IMR-90 (cell line): ENCODE data around the gene PIP4K2A. TPM values are rescaled to one million over a fixed set of nuclear protein-coding genes. Genes with fewer than 3 reads are reported as not detected.

ENCODE experiments used
- ATAC-seq: fragments of 200-7000 bp; cut with Tn5 transposase; 2 replicates; pipeline ENCODE4 v1.9.1; 2020; ENCODE audit warnings: low read depth, mild to moderate bottlenecking, moderate library complexity
- BruUV-seq: library from RNA; stranded (reverse); fragments of 400-500 nt; replicated peaks from 2 replicates; lab custom pipeline; 2021; lab: Mats Ljungman, UMichigan
- CTCF ChIA-PET: fragments of 300-600 bp; formaldehyde crosslinking; extraction: SDS; loops from one replicate; lab custom pipeline; 2021; ENCODE audit warnings: antibody characterized with exemption; lab: Yijun Ruan, JAX
- POLR2A ChIA-PET: fragments of 300-600 bp; sonication (Branson Sonifier 250); formaldehyde crosslinking; loops from one replicate; lab custom pipeline; 2022; ENCODE audit warnings: antibody characterized with exemption; ENCODE audit not compliant: unreplicated experiment; lab: Charles Lee
- DNase-seq: peaks from one replicate; pipeline ENCODE4 v3.0.0; 2013
- H2AFZ ChIP-seq: replicated peaks from 2 replicates; pipeline ENCODE3; 2013; ENCODE audit warnings: low read length, mild to moderate bottlenecking; ENCODE audit not compliant: poor library complexity
- H2AK5ac ChIP-seq: 2 replicates; pipeline ENCODE4 v1.6.1; 2013; ENCODE audit warnings: low read depth, low read length, inconsistent platforms
- H2AK9ac ChIP-seq: replicated peaks from 2 replicates; pipeline ENCODE3; 2013; ENCODE audit warnings: mild to moderate bottlenecking, low read depth, low read length, moderate library complexity; ENCODE audit not compliant: poor library complexity
- H2BK120ac ChIP-seq: 2 replicates; pipeline ENCODE4 v1.6.1; 2013; ENCODE audit warnings: low read depth, low read length, inconsistent platforms
- H2BK15ac ChIP-seq: 3 replicates; pipeline ENCODE4 v1.6.1; 2013; ENCODE audit warnings: low read depth, low read length, inconsistent platforms
- H2BK20ac ChIP-seq: 2 replicates; pipeline ENCODE4 v1.6.1; 2013; ENCODE audit warnings: low read depth, mild to moderate bottlenecking, inconsistent platforms, low read length, moderate library complexity
- H2BK5ac ChIP-seq: 2 replicates; pipeline ENCODE4 v1.6.1; 2013; ENCODE audit warnings: mild to moderate bottlenecking, low read depth, low read length, inconsistent platforms; ENCODE audit not compliant: poor library complexity, severe bottlenecking
- H3K14ac ChIP-seq: replicated peaks from 2 replicates; pipeline ENCODE4 v1.6.1; 2013; ENCODE audit warnings: low read depth, low read length, inconsistent platforms
- H3K18ac ChIP-seq: 2 replicates; pipeline ENCODE4 v1.6.1; 2013; ENCODE audit warnings: low read depth, low read length, control low read depth
- H3K23ac ChIP-seq: 2 replicates; pipeline ENCODE4 v1.6.1; 2013; ENCODE audit warnings: low read depth, low read length, inconsistent platforms
- H3K27ac ChIP-seq: 2 replicates; pipeline ENCODE4 v1.5.1; 2013; ENCODE audit warnings: mild to moderate bottlenecking, control low read depth, low read length; ENCODE audit not compliant: insufficient read depth
- H3K27me3 ChIP-seq: 2 replicates; pipeline ENCODE4 v1.6.1; 2013; ENCODE audit warnings: low read length; ENCODE audit not compliant: control insufficient read depth, insufficient read depth
- H3K36me3 ChIP-seq: 2 replicates; pipeline ENCODE4 v1.6.1; 2013; ENCODE audit warnings: low read length, mixed read lengths; ENCODE audit not compliant: control insufficient read depth, insufficient read depth
- H3K4ac ChIP-seq: 2 replicates; pipeline ENCODE4 v1.6.1; 2013; ENCODE audit warnings: low read depth, low read length, inconsistent platforms
- H3K4me1 ChIP-seq: 2 replicates; pipeline ENCODE4 v1.6.1; 2013; ENCODE audit warnings: low read length, mixed read lengths; ENCODE audit not compliant: control insufficient read depth, insufficient read depth
- H3K4me2 ChIP-seq: 2 replicates; pipeline ENCODE4 v1.6.1; 2013; ENCODE audit warnings: low read depth, mild to moderate bottlenecking, control low read depth, low read length, moderate library complexity
- H3K4me3 ChIP-seq: 2 replicates; pipeline ENCODE4 v1.5.1; 2013; ENCODE audit warnings: low read depth, mild to moderate bottlenecking, control low read depth, low read length, moderate library complexity; ENCODE audit not compliant: insufficient read depth
- H3K56ac ChIP-seq: 2 replicates; pipeline ENCODE4 v1.6.1; 2013; ENCODE audit warnings: low read length, inconsistent platforms; ENCODE audit not compliant: insufficient read depth; ENCODE audit errors: extremely low read depth
- H3K79me1 ChIP-seq, 2 experiments: 2 replicates each; pipeline ENCODE4 v1.6.1; 2013; ENCODE audit warnings: low read length in 2 of 2, inconsistent platforms in 1 of 2, low read depth in 1 of 2
- H3K9ac ChIP-seq: 2 replicates; pipeline ENCODE4 v1.6.1; 2013; ENCODE audit warnings: low read depth, low read length, control low read depth
- H3K9me1 ChIP-seq: 2 replicates; pipeline ENCODE4 v1.6.1; 2013; ENCODE audit warnings: low read length, inconsistent platforms; ENCODE audit not compliant: insufficient read depth
- H3K9me3 ChIP-seq: 2 replicates; pipeline ENCODE4 v1.6.1; 2013; ENCODE audit warnings: low read length; ENCODE audit not compliant: control insufficient read depth, insufficient read depth
- H4K20me1 ChIP-seq: 2 replicates; pipeline ENCODE4 v1.6.1; 2013; ENCODE audit warnings: low read length, inconsistent platforms; ENCODE audit not compliant: insufficient read depth
- H4K5ac ChIP-seq: 2 replicates; pipeline ENCODE4 v1.6.1; 2013; ENCODE audit warnings: mild to moderate bottlenecking, low read depth, low read length, control low read depth
- H4K8ac ChIP-seq, 2 experiments: 2 replicates each; pipeline ENCODE4 v1.6.1; 2013; ENCODE audit warnings: low read depth in 2 of 2, low read length in 2 of 2, control low read depth in 1 of 2, inconsistent platforms in 1 of 2
- H4K91ac ChIP-seq: 2 replicates; pipeline ENCODE4 v1.6.1; 2013; ENCODE audit warnings: low read depth, low read length, inconsistent platforms; ENCODE audit not compliant: insufficient read depth
- BHLHE40 ChIP-seq: fragments of 150-350 bp; IDR thresholded peaks from 2 replicates; pipeline ENCODE4 v1.6.1; 2016; ENCODE audit warnings: mild to moderate bottlenecking, low read depth, low read length
- CEBPB ChIP-seq: IDR thresholded peaks from 2 replicates; pipeline ENCODE4 v1.6.1; 2012; ENCODE audit warnings: low read depth, low read length, improper control_type of control experiment
- CHD1 ChIP-seq: IDR thresholded peaks from 2 replicates; pipeline ENCODE4 v1.6.1; 2012; ENCODE audit warnings: low read depth, low read length, improper control_type of control experiment
- FOS ChIP-seq: fragments of 150-350 bp; IDR thresholded peaks from 2 replicates; pipeline ENCODE4 v1.6.1; 2016; ENCODE audit warnings: low read depth, low read length
- MAFK ChIP-seq: IDR thresholded peaks from 2 replicates; pipeline ENCODE4 v1.6.1; 2012; ENCODE audit warnings: low read depth, low read length, improper control_type of control experiment
- MAZ ChIP-seq: IDR thresholded peaks from 2 replicates; pipeline ENCODE4 v1.6.1; 2012; ENCODE audit warnings: low read depth, mild to moderate bottlenecking, low read length, improper control_type of control experiment, moderate library complexity, borderline replicate concordance
- MXI1 ChIP-seq: IDR thresholded peaks from 2 replicates; pipeline ENCODE4 v1.6.1; 2012; ENCODE audit warnings: low read depth, mild to moderate bottlenecking, low read length, moderate library complexity, borderline replicate concordance
- NFE2L2 ChIP-seq: fragments of 150-350 bp; IDR thresholded peaks from 2 replicates; pipeline ENCODE4 v1.6.1; 2016; ENCODE audit warnings: low read depth, mild to moderate bottlenecking, low read length
- POLR2A ChIP-seq: IDR thresholded peaks from 2 replicates; pipeline ENCODE4 v1.6.1; 2012; ENCODE audit warnings: mild to moderate bottlenecking, low read depth, low read length
- RAD21 ChIP-seq: IDR thresholded peaks from 2 replicates; pipeline ENCODE4 v1.6.1; 2012; ENCODE audit warnings: low read length, improper control_type of control experiment
- RCOR1 ChIP-seq: IDR thresholded peaks from 2 replicates; pipeline ENCODE4 v1.6.1; 2012; ENCODE audit warnings: mild to moderate bottlenecking, low read length, improper control_type of control experiment; ENCODE audit not compliant: insufficient replicate concordance
- RFX5 ChIP-seq: IDR thresholded peaks from 2 replicates; pipeline ENCODE4 v1.8.0; 2012; ENCODE audit warnings: low read depth, mild to moderate bottlenecking, low read length, moderate library complexity
- SMC3 ChIP-seq: fragments of 150-350 bp; IDR thresholded peaks from 2 replicates; pipeline ENCODE4 v1.6.1; 2016; ENCODE audit warnings: low read depth, mild to moderate bottlenecking, antibody characterized with exemption, low read length, moderate library complexity
- dilution Hi-C: fragments of 300-500 bp; cut with HindIII; formaldehyde crosslinking; loops from one replicate; pipeline ENCODE4 v1.14.3; 2018; ENCODE audit warnings: low sequenced_read_pairs; ENCODE audit not compliant: unreplicated experiment
- in situ Hi-C: fragments of 300-500 bp; cut with MboI; formaldehyde crosslinking; loops from 3 replicates; pipeline ENCODE4 v1.14.3; 2019; ENCODE audit warnings: low sequenced_read_pairs, inconsistent platforms, mixed read lengths
- intact Hi-C: fragments of 100-400 bp; cut with micrococcal nuclease; formaldehyde crosslinking; loops from 2 replicates; pipeline ENCODE4 v1.10.0; 2022
- polyA plus RNA-seq, 3 experiments: library from polyadenylated mRNA; depleted of rRNA; stranded (reverse); fragments of >200 nt; gene quantifications; 2 replicates each; pipeline ENCODE4 v1.2.3, GENCODE V29; 2012; ENCODE audit warnings: low replicate concordance in 1 of 3
- total RNA-seq: library from RNA; depleted of rRNA; stranded (reverse); fragments of >200 nt; gene quantifications from 2 replicates; pipeline ENCODE4 v1.2.3, GENCODE V29; 2012
- TF ChIP-seq, protein P1 (sequence below): fragments of 150-350 bp; IDR thresholded peaks from 2 replicates; pipeline ENCODE4 v1.6.1; 2017; ENCODE audit warnings: mild to moderate bottlenecking, antibody characterized with exemption, low read length, low read depth
- TF ChIP-seq, protein P2 (sequence below): fragments of 150-350 bp; IDR thresholded peaks from 2 replicates; pipeline ENCODE4 v1.6.1; 2016; ENCODE audit warnings: low read depth, mild to moderate bottlenecking, low read length, moderate library complexity, borderline replicate concordance
- TF ChIP-seq, protein P3 (sequence below): conservative IDR thresholded peaks from 2 replicates; pipeline ENCODE4 v1.5.1; 2012; ENCODE audit warnings: mild to moderate bottlenecking, low read depth, low read length, improper control_type of control experiment

The PIP4K2A gene
- total and polyA plus RNA-seq, 2 of the 4 experiments (the other 2 are of a cell fraction) = 9.8 to 18.1 TPM

DNA sequence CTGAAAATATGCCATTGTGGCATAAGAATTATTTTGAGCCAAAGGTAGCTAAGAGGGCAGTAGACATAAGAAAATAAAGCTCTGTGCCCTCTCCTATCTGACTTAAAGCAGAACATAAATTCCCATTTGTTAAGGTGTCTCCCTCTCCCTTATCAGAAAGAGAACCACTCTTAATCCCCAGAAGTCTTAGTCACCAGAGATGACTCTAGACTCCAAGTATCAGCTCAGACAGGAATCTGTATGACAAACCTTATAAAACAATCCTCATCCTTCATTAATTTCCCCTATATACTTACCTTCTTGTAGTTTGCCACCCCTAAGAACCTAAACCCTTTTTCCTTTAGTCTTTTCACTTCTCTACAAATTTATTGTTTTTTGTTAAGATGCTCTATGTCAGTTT, 21.8 kb upstream of the PIP4K2A start:
- Histone ChIP-seq H2BK15ac (no peak overlapping the region), H3K9me1 (no peaks in the 10 kb centered on the region), H3K9me3 (0 out of 2 replicates have a peak, but pooled peaks cover 2% of the 10 kb centered on the region), H3K79me1 (no peaks in the 10 kb centered on the region), H4K5ac (no peak overlapping the region), H3K4me2 (no peak overlapping the region), H2AK5ac (no peak overlapping the region), H3K36me3 (no peaks in the 10 kb centered on the region), H3K4me3 (no peak overlapping the region), H3K14ac (no peak overlapping the region), H3K27me3 (no peaks in the 10 kb centered on the region), H2BK120ac (no peak overlapping the region), H3K56ac (no peak overlapping the region), H3K18ac (no peak overlapping the region), H2BK20ac (no peak overlapping the region), H2BK5ac (no peak overlapping the region), H3K4me1 (no peaks in the 10 kb centered on the region; the same call in 1 of the 2 replicates), H3K4ac (no peak overlapping the region), H4K20me1 (no peaks in the 10 kb centered on the region), H3K27ac (no peak overlapping the region), H2AK9ac (no peak overlapping the region), H4K91ac (no peak overlapping the region), H2AFZ (no peak overlapping the region), H3K23ac (no peak overlapping the region), H3K9ac (no peak overlapping the region), H4K8ac (no peak overlapping the region)
- in situ Hi-C loops (no loop called here), dilution Hi-C loops (no loop called here), intact Hi-C loops (no loop called here)
- BruUV-seq = no TSS peak
- no peak for TF ChIP-seq MAFK
- TF ChIP-seq RCOR1 = no peak
- TF ChIP-seq, protein P1, sequence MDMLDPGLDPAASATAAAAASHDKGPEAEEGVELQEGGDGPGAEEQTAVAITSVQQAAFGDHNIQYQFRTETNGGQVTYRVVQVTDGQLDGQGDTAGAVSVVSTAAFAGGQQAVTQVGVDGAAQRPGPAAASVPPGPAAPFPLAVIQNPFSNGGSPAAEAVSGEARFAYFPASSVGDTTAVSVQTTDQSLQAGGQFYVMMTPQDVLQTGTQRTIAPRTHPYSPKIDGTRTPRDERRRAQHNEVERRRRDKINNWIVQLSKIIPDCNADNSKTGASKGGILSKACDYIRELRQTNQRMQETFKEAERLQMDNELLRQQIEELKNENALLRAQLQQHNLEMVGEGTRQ = no peak
- no peak for TF ChIP-seq NFE2L2
- TF ChIP-seq RAD21 = no peak
- TF ChIP-seq MXI1 = no peak
- TF ChIP-seq, protein P2, sequence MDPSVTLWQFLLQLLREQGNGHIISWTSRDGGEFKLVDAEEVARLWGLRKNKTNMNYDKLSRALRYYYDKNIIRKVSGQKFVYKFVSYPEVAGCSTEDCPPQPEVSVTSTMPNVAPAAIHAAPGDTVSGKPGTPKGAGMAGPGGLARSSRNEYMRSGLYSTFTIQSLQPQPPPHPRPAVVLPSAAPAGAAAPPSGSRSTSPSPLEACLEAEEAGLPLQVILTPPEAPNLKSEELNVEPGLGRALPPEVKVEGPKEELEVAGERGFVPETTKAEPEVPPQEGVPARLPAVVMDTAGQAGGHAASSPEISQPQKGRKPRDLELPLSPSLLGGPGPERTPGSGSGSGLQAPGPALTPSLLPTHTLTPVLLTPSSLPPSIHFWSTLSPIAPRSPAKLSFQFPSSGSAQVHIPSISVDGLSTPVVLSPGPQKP = no peak
- no peak for TF ChIP-seq MAZ
- TF ChIP-seq CEBPB = no peak
- TF ChIP-seq FOS = no peak
- no peak for TF ChIP-seq BHLHE40
- no peak for TF ChIP-seq RFX5
- TF ChIP-seq, protein P3, sequence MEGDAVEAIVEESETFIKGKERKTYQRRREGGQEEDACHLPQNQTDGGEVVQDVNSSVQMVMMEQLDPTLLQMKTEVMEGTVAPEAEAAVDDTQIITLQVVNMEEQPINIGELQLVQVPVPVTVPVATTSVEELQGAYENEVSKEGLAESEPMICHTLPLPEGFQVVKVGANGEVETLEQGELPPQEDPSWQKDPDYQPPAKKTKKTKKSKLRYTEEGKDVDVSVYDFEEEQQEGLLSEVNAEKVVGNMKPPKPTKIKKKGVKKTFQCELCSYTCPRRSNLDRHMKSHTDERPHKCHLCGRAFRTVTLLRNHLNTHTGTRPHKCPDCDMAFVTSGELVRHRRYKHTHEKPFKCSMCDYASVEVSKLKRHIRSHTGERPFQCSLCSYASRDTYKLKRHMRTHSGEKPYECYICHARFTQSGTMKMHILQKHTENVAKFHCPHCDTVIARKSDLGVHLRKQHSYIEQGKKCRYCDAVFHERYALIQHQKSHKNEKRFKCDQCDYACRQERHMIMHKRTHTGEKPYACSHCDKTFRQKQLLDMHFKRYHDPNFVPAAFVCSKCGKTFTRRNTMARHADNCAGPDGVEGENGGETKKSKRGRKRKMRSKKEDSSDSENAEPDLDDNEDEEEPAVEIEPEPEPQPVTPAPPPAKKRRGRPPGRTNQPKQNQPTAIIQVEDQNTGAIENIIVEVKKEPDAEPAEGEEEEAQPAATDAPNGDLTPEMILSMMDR = no peak
- TF ChIP-seq CHD1 = no peak
- TF ChIP-seq POLR2A = no peak
- no peak for TF ChIP-seq SMC3
- POLR2A ChIA-PET = no interaction called here
- ATAC-seq (no peak), DNase-seq (peak; percentile 42)
- CTCF ChIA-PET = no interaction called here
